ENCODE measurements around the gene LPCAT2. TPM values are rescaled to one million over a fixed set of nuclear protein-coding genes. Genes with fewer than 3 reads are reported as not detected.

Gene LPCAT2
- total and polyA plus RNA-seq, 2 of the 8 experiments (the other 6 are each of a cell fraction or from before 2014, with no cell fraction given) = 2.2 to 10.6 TPM

DNA sequence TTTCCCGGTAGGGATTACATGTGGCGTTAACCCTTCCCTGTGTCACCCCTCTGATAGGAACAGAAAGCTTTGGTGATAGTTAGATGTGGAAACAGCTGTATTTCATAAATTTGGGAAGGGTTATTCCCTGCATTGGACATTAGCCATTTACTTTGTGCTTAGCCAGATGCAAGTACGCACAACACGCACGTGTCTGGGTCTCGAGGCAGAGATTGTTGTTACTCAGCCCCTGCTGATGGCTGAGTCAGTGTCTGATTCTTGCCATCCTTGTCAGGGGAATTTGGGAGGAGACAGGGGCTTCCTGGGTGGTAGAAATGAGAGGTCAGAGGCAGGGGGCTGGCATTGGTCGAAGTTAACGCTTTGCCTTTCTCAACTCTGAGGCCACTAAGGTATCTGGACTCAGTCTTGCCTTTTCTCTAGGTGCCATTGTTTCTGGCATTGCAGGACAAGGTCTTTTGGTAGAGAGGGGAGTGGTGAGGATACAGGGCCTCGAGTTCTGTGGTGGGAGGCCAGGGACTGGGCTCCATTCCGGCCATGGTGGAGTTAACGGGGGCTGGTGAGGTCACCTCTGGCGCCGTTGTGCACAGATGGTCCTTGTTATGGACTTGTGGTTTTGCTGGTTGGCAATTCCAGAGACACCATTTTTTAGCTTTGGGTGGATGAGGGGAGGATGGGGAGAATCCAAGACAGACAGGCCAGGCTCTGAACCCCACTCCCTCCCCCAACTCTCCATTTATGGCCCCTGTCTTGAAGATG, 21.6 kb upstream of the LPCAT2 start (continued):
- TF ChIP-seq CTCF (IDR thresholded peaks at IDR 0.05; ENCODE audit: control extremely low read depth in 1 of 3, insufficient read depth in 1 of 3, low read depth in 1 of 3, low read length in 3 of 3) (no peak), HDAC2 (IDR thresholded peaks at IDR 0.05; ENCODE audit: borderline replicate concordance in 1 of 2, low read depth in 2 of 2, low read length in 2 of 2) (no peak), E2F6 (IDR thresholded peaks at IDR 0.05) (no peak), ZNF274 (IDR thresholded peaks at IDR 0.05; ENCODE audit: borderline replicate concordance, extremely low read depth, low read length) (no peak)
